ENCODE data around the gene PRKD3. TPM values are rescaled to one million over a fixed set of nuclear protein-coding genes. Genes with fewer than 3 reads are reported as not detected.

The PRKD3 gene
- total and polyA plus RNA-seq, 9 of the 15 experiments (the other 6 are each of a cell fraction or from before 2014, with no cell fraction given): 4.7 to 26.7 (median 17.0) TPM

- TF ChIP-seq ZBTB11 (CRISPR knock-in tag; IDR thresholded peaks at IDR 0.05) (no peak), E2F5 (CRISPR knock-in tag; IDR thresholded peaks at IDR 0.05) (no peak)
Observed at GRCh38 chr2:37300146-37300545, 24.5 kb downstream of the PRKD3 start (continued).

GRCh38 chr2:37297632-37298031 lies 27.0 kb downstream of the PRKD3 start:
- ChIA-PET CTCF (ENCODE audit: low intra/inter-chr PET ratio) (no interaction called here), POLR2A (no interaction called here)
- no peaks in the 10 kb centered on the region for H3K79me2 ChIP-seq (ENCODE audit: control insufficient read depth, insufficient read depth, low read length)
- H3K9me3 ChIP-seq (replicated peaks; ENCODE audit: control insufficient read depth, insufficient read depth, low read depth, low read length): no peaks in the 10 kb centered on the region
- H3K9ac ChIP-seq (ENCODE audit: insufficient read depth in 1 of 2, low read depth in 2 of 2, low read length in 2 of 2): no peak overlapping the region
- H3K4me3 ChIP-seq: no peak overlapping the region
- no peaks in the 10 kb centered on the region for H3K4me1 ChIP-seq (replicated peaks in 1 of 2; ENCODE audit: control insufficient read depth in 2 of 2, insufficient read depth in 2 of 2, low read length in 2 of 2)
- ATAC-seq (no peak), FAIRE-seq (no peak), DNase-seq (ENCODE audit: extremely low read depth in 1 of 4, low spot score in 3 of 4) (no peak)
- H3K9me1 ChIP-seq (ENCODE audit: control insufficient read depth, insufficient read depth, low read length): no peaks in the 10 kb centered on the region
- intact Hi-C loops (cut with micrococcal nuclease): no loop called here
- no peak overlapping the region for H3K27ac ChIP-seq (ENCODE audit: extremely low read depth, low read depth, low read length)
- in situ Hi-C loops (cut with MboI): no loop called here
- TF ChIP-seq ZNF644 (tag; IDR thresholded peaks at IDR 0.05; ENCODE audit: low read depth) (no peak), ZNF253 (CRISPR knock-in tag; conservative IDR thresholded peaks at IDR 0.05) (no peak), FOXJ2 (tag; IDR thresholded peaks at IDR 0.05) (no peak), ZNF184 (CRISPR knock-in tag; IDR thresholded peaks at IDR 0.05) (no peak), CC2D1A (IDR thresholded peaks at IDR 0.05) (no peak), LEF1 (IDR thresholded peaks at IDR 0.05) (no peak), ATF2 (CRISPR knock-in tag; IDR thresholded peaks at IDR 0.05) (no peak), MITF (IDR thresholded peaks at IDR 0.05) (no peak), HCFC1 (IDR thresholded peaks at IDR 0.05; ENCODE audit: low read depth, low read length) (no peak), GATAD2A (IDR thresholded peaks at IDR 0.05) (no peak)
- H3K36me3 ChIP-seq (ENCODE audit: control insufficient read depth, insufficient read depth, low read length): no peaks in the 10 kb centered on the region
- H4K20me1 ChIP-seq (replicated peaks; ENCODE audit: control insufficient read depth, insufficient read depth, low read length): no peaks in the 10 kb centered on the region
- H2AFZ ChIP-seq (ENCODE audit: low read depth, low read length): no peak overlapping the region
- H3K27me3 ChIP-seq (ENCODE audit: control insufficient read depth in 2 of 2, insufficient read depth in 2 of 2, low read length in 2 of 2): no peaks in the 10 kb centered on the region
- H3K4me2 ChIP-seq (ENCODE audit: insufficient read depth, low read length): no peak overlapping the region
- BruUV-seq (replicated peaks): no TSS peak
